H1 (cell line): ENCODE measurements around the gene LRRC56. TPM values are rescaled to one million over a fixed set of nuclear protein-coding genes. Genes with fewer than 3 reads are reported as not detected.
A peak's percentile ranks its signal among the peaks of the same experiment; 100 is the strongest.

Source experiments
- CREB1 ChIP-seq: IDR thresholded peaks from 2 replicates; pipeline ENCODE4 v1.6.1; 2012; ENCODE audit warnings: inconsistent platforms
- CTCF ChIP-seq, 3 experiments: IDR thresholded peaks; 1 replicate in 2 of 3; 2 replicates in 1 of 3; pipeline versions ENCODE4 v1.5.1 to v1.6.1; 2011; ENCODE audit warnings: low read length in 3 of 3, mild to moderate bottlenecking in 3 of 3, inconsistent platforms in 2 of 3, low read depth in 1 of 3, moderate library complexity in 1 of 3; ENCODE audit not compliant: insufficient read depth in 1 of 3; ENCODE audit errors: control extremely low read depth in 1 of 3
- POU5F1 ChIP-seq: IDR thresholded peaks from 2 replicates; pipeline ENCODE4 v1.6.1; 2011; ENCODE audit warnings: low read depth, mild to moderate bottlenecking, low read length, moderate library complexity
- RNF2 ChIP-seq: fragments of 200-900, 300-1000 bp; sonication (generic); IDR thresholded peaks from 2 replicates; pipeline ENCODE4 v1.7.1; 2016; ENCODE audit warnings: borderline replicate concordance, low read depth, mild to moderate bottlenecking, antibody characterized with exemption, low read length; ENCODE audit not compliant: poor library complexity, severe bottlenecking; ENCODE audit errors: missing control alignments
- TEAD4 ChIP-seq: IDR thresholded peaks from 2 replicates; pipeline ENCODE4 v1.6.1; 2012; ENCODE audit warnings: low read depth, low read length, inconsistent platforms, mixed read lengths
- ZNF274 ChIP-seq: IDR thresholded peaks from 2 replicates; pipeline ENCODE4 v1.7.0; 2012; ENCODE audit warnings: low read length, borderline replicate concordance; ENCODE audit errors: extremely low read depth
- polyA plus RNA-seq, 7 experiments: library from polyadenylated mRNA; depleted of rRNA in 3 of 7; stranded (reverse) in 5 of 7; unstranded in 2 of 7; fragments of >200 nt in 5 of 7; fragments of 200-250 nt in 2 of 7; gene quantifications; 1 replicate in 5 of 7; 2 replicates in 1 of 7; 4 replicates in 1 of 7; pipeline versions ENCODE4 v1.2.1 to v1.2.3, GENCODE V29; 2011 to 2013; ENCODE audit warnings: missing spikeins in 2 of 7, mixed read lengths in 2 of 7
- total RNA-seq: library from RNA; stranded (reverse); fragmentation: NEBNext Ultra II Directional; extraction: Animal tissue kit (Norgen Biotek cat#: 25700); gene quantifications from 2 replicates; pipeline ENCODE4 v1.2.1, GENCODE V29; 2021

LRRC56 gene
- total and polyA plus RNA-seq, 2 of the 8 experiments (the other 6 are each of a cell fraction or from before 2014, with no cell fraction given): 0.94 to 1.9 TPM

GRCh38 chr11:565921-566509 lies 28.7 kb downstream of the LRRC56 start (continued):
- TF ChIP-seq CTCF (IDR thresholded peaks at IDR 0.05; ENCODE audit: control extremely low read depth in 1 of 3, insufficient read depth in 1 of 3, low read depth in 1 of 3, low read length in 3 of 3) (peak in 1 of 3 experiments; percentile 10; a peak in 1 of 4 replicates), ZNF274 (no peak), RNF2 (no peak), POU5F1 (no peak), CREB1 (no peak), TEAD4 (0 out of 2 replicates have a peak, but pooled peaks have one; percentile 23)
- TF ChIP-seq, all 59 proteins: peak for 2
